Stimulated activated CD8-positive, alpha-beta memory T cell treated with anti-CD3 and anti-CD28 coated beads, Interleukin-15, amount 100 ng/mL, for 24 hours (primary cell): ENCODE data around the gene BLOC1S6.
"Not testable (repeated sequence)": the region's sequence is repeated elsewhere in the genome, so short reads cannot be mapped to it uniquely, and the experiment has no call there.

Experiments used
- DNase-seq: peaks from one replicate; pipeline ENCODE4 v3.0.0-alpha.2; 2020; ENCODE audit warnings: low read depth

The BLOC1S6 gene

GRCh38 chr15:45641374-45641781 is 54.2 kb downstream of the BLOC1S6 start:
- no peak for DNase-seq

- DNase-seq = no peak
Measured at GRCh38 chr15:45641999-45642932, 55.1 kb downstream of the BLOC1S6 start.

- no peak for DNase-seq
Measured at GRCh38 chr15:45644437-45644836, 57.3 kb downstream of the BLOC1S6 start.

GRCh38 chr15:45645026-45645980 is 58.1 kb downstream of the BLOC1S6 start:
- DNase-seq = no peak

- DNase-seq = no peak
Measured at GRCh38 chr15:45646220-45646619, 59.0 kb downstream of the BLOC1S6 start.

GRCh38 chr15:45647828-45648227 is 60.6 kb downstream of the BLOC1S6 start:
- DNase-seq = no peak

GRCh38 chr15:45648521-45649200 is 61.5 kb downstream of the BLOC1S6 start:
- no peak for DNase-seq

- not testable (repeated sequence) for DNase-seq
Measured at GRCh38 chr15:45650007-45650406, 62.8 kb downstream of the BLOC1S6 start.

GRCh38 chr15:45650889-45651525 is 63.8 kb downstream of the BLOC1S6 start:
- DNase-seq = no peak

- no peak for DNase-seq
Measured at GRCh38 chr15:45653702-45654424, 66.7 kb downstream of the BLOC1S6 start.

GRCh38 chr15:45654749-45655148 is 67.6 kb downstream of the BLOC1S6 start:
- no peak for DNase-seq

GRCh38 chr15:45657254-45657653 is 70.1 kb downstream of the BLOC1S6 start:
- no peak for DNase-seq

GRCh38 chr15:45657764-45658545 is 70.8 kb downstream of the BLOC1S6 start:
- no peak for DNase-seq
